ENCODE data around the gene LEAP2. TPM values are rescaled to one million over a fixed set of nuclear protein-coding genes. Genes with fewer than 3 reads are reported as not detected.

LEAP2 gene
- total RNA-seq, 1 experiment from 2014 or later: 4.5 TPM

DNA sequence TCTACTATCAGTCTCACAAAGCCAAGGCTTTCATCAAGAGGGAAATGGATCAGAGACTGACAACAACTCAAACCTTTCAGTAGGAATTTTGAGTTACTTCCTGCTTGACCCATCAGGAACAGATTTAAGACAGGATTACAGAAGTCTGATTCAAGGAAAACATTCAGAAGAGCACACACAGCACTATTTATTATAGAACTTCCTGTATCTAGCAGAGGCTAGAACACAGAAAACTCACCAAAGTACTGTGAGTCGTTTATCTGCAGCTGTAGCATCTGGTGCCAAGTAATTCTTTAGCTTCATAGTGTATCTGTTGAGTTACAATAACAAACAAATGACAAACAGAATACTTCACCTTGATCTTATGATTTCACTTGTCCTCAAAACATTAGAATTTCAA, 13.8 kb downstream of the LEAP2 start:
- no peak for DNase-seq
- H3K79me2 ChIP-seq (ENCODE audit: low read depth): no peaks in the 10 kb centered on the region
- H2AFZ ChIP-seq: no peak overlapping the region
- ChIA-PET POLR2A (ENCODE audit: unreplicated experiment) (no interaction called here), CTCF (no interaction called here)
- H3K27me3 ChIP-seq (ENCODE audit: insufficient read depth, low read depth): no peaks in the 10 kb centered on the region
- no peak overlapping the region for H3K4me3 ChIP-seq
- intact Hi-C loops (cut with micrococcal nuclease; ENCODE audit: unreplicated experiment): no loop called here
- no peaks in the 10 kb centered on the region for H3K4me1 ChIP-seq (replicated peaks; ENCODE audit: insufficient read depth)
- H3K4me2 ChIP-seq: no peak overlapping the region
- H3K36me3 ChIP-seq (ENCODE audit: low read depth): peaks cover 51% of the 10 kb centered on the region
- TF ChIP-seq, protein P1, sequence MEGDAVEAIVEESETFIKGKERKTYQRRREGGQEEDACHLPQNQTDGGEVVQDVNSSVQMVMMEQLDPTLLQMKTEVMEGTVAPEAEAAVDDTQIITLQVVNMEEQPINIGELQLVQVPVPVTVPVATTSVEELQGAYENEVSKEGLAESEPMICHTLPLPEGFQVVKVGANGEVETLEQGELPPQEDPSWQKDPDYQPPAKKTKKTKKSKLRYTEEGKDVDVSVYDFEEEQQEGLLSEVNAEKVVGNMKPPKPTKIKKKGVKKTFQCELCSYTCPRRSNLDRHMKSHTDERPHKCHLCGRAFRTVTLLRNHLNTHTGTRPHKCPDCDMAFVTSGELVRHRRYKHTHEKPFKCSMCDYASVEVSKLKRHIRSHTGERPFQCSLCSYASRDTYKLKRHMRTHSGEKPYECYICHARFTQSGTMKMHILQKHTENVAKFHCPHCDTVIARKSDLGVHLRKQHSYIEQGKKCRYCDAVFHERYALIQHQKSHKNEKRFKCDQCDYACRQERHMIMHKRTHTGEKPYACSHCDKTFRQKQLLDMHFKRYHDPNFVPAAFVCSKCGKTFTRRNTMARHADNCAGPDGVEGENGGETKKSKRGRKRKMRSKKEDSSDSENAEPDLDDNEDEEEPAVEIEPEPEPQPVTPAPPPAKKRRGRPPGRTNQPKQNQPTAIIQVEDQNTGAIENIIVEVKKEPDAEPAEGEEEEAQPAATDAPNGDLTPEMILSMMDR (conservative IDR thresholded peaks at IDR 0.05): no peak
- TF ChIP-seq EZH2 (IDR thresholded peaks at IDR 0.05; ENCODE audit: low read depth): no peak
- no peak overlapping the region for H3K27ac ChIP-seq
- no TSS peak for BruUV-seq (replicated peaks)
- peaks cover 44% of the 10 kb centered on the region for H3F3A ChIP-seq (ENCODE audit: insufficient read depth, low read depth)
- H3K9me2 ChIP-seq (ENCODE audit: insufficient read depth): no peaks in the 10 kb centered on the region
- H4K20me1 ChIP-seq (ENCODE audit: insufficient read depth): peaks cover 10% of the 10 kb centered on the region
- H3K9me3 ChIP-seq (ENCODE audit: insufficient read depth, low read depth): no peaks in the 10 kb centered on the region

- Histone ChIP-seq H3K36me3 (ENCODE audit: low read depth) (peaks cover 56% of the 10 kb centered on the region), H3K27me3 (ENCODE audit: insufficient read depth, low read depth) (no peaks in the 10 kb centered on the region), H4K20me1 (ENCODE audit: insufficient read depth) (peaks cover 6% of the 10 kb centered on the region), H3K27ac (no peak overlapping the region), H3K4me2 (no peak overlapping the region), H3K79me2 (ENCODE audit: low read depth) (no peaks in the 10 kb centered on the region), H2AFZ (no peak overlapping the region), H3F3A (ENCODE audit: insufficient read depth, low read depth) (peaks cover 25% of the 10 kb centered on the region), H3K9me2 (ENCODE audit: insufficient read depth) (no peaks in the 10 kb centered on the region), H3K9me3 (ENCODE audit: insufficient read depth, low read depth) (no peaks in the 10 kb centered on the region), H3K4me1 (replicated peaks; ENCODE audit: insufficient read depth) (no peaks in the 10 kb centered on the region), H3K4me3 (no peak overlapping the region)
- ChIA-PET CTCF (no interaction called here), POLR2A (ENCODE audit: unreplicated experiment) (no interaction called here)
- intact Hi-C loops (cut with micrococcal nuclease; ENCODE audit: unreplicated experiment): no loop called here
- no peak for TF ChIP-seq EZH2 (IDR thresholded peaks at IDR 0.05; ENCODE audit: low read depth)
- TF ChIP-seq, protein P1 (conservative IDR thresholded peaks at IDR 0.05): no peak
- no peak for DNase-seq
- no TSS peak for BruUV-seq (replicated peaks)
These were observed 16.0 kb downstream of the LEAP2 start for GRCh38 chr5:132889501-132889900.

- peaks cover 25% of the 10 kb centered on the region; the same call in 1 of the 2 replicates for H3F3A ChIP-seq (ENCODE audit: insufficient read depth, low read depth)
- H3K36me3 ChIP-seq (ENCODE audit: low read depth): peaks cover 68% of the 10 kb centered on the region
- H3K4me2 ChIP-seq: no peak overlapping the region
- TF ChIP-seq EZH2 (IDR thresholded peaks at IDR 0.05; ENCODE audit: low read depth): no peak
- TF ChIP-seq, protein P1 (conservative IDR thresholded peaks at IDR 0.05): no peak
- H3K9me2 ChIP-seq (ENCODE audit: insufficient read depth): no peaks in the 10 kb centered on the region
- no peaks in the 10 kb centered on the region for H3K79me2 ChIP-seq (ENCODE audit: low read depth)
- POLR2A ChIA-PET (ENCODE audit: unreplicated experiment): no interaction called here
- intact Hi-C loops (cut with micrococcal nuclease; ENCODE audit: unreplicated experiment): no loop called here
- no peaks in the 10 kb centered on the region for H3K27me3 ChIP-seq (ENCODE audit: insufficient read depth, low read depth)
- CTCF ChIA-PET: no interaction called here
- BruUV-seq (replicated peaks): no TSS peak
- H3K4me3 ChIP-seq: no peak overlapping the region
- H4K20me1 ChIP-seq (ENCODE audit: insufficient read depth): peaks cover 3% of the 10 kb centered on the region; the same call in 1 of the 2 replicates
- no peaks in the 10 kb centered on the region for H3K4me1 ChIP-seq (replicated peaks; ENCODE audit: insufficient read depth)
- H3K9me3 ChIP-seq (ENCODE audit: insufficient read depth, low read depth): no peaks in the 10 kb centered on the region
- no peak for DNase-seq
- H3K27ac ChIP-seq: no peak overlapping the region
- no peak overlapping the region for H2AFZ ChIP-seq
These were observed 17.3 kb downstream of the LEAP2 start for GRCh38 chr5:132890817-132891216.
